Psoas muscle (tissue), 8 donors: Measurements from ENCODE around the gene PLEKHA6. TPM values are rescaled to one million over a fixed set of nuclear protein-coding genes. Genes with fewer than 3 reads are reported as not detected.
A peak's percentile ranks its signal among the peaks of the same experiment; 100 is the strongest.

ENCODE experiments used
- ATAC-seq, 4 donors: fragments of 200-7000 bp; cut with Tn5 transposase; one replicate each; pipeline ENCODE4 v1.9.1; 2020; ENCODE audit warnings: moderate library complexity in 3 of 4, mild to moderate bottlenecking in 2 of 4
- DNase-seq, 2 donors: peaks; one replicate each; pipeline ENCODE4 v3.0.0-alpha.2; 2020
- H3K27ac ChIP-seq: fragments of 200-600 bp; one replicate; pipeline ENCODE4 v1.8.0; 2022
- H3K27me3 ChIP-seq, 3 donors: fragments of 200-600 bp in 1 of 3; one replicate each; pipeline versions ENCODE4 v1.6.1 to v1.8.0; 2013 to 2022; ENCODE audit warnings: low read length in 2 of 3, mild to moderate bottlenecking in 2 of 3, moderate library complexity in 1 of 3; ENCODE audit not compliant: insufficient read depth in 3 of 3
- H3K36me3 ChIP-seq, 2 donors: fragments of 200-600 bp in 1 of 2; one replicate each; pipeline versions ENCODE4 v1.6.1 to v1.8.0; 2013 to 2022; ENCODE audit warnings: low read depth in 1 of 2, mild to moderate bottlenecking in 1 of 2, moderate library complexity in 1 of 2; ENCODE audit not compliant: insufficient read depth in 1 of 2
- H3K4me1 ChIP-seq: fragments of 200-600 bp; one replicate; pipeline ENCODE4 v1.8.0; 2022
- H3K4me3 ChIP-seq: fragments of 200-600 bp; one replicate; pipeline ENCODE4 v1.8.0; 2022; ENCODE audit warnings: mild to moderate bottlenecking
- H3K9me3 ChIP-seq: fragments of 200-600 bp; one replicate; pipeline ENCODE4 v1.8.0; 2022
- WGBS, 3 donors: extraction: QIAGEN DNeasy Blood & Tissue Kit; methylation state at CpG; one replicate each; pipeline versions ENCODE4 v1.1.6 to v1.1.7; 2013; 5-methylcytosine and 5-hydroxymethylcytosine counted together
- intact Hi-C, 2 donors: fragments of 100-400 bp; cut with DNase I; formaldehyde crosslinking; loops; one replicate each; pipeline versions ENCODE4 v1.11.0 to v1.14.2; 2022
- polyA plus RNA-seq, 3 donors: library from polyadenylated mRNA; stranded (reverse); fragments of 200-250 nt; gene quantifications; one replicate each; pipeline ENCODE4 v1.2.3, GENCODE V29; 2013
- total RNA-seq, 4 donors: library from RNA; stranded (reverse); fragmentation: NEBNext Ultra II Directional in 2 of 4; extraction: Animal tissue kit (Norgen Biotek cat#: 25700) in 2 of 4; gene quantifications; one replicate each; pipeline versions ENCODE4 v1.2.1 to v1.2.4, GENCODE V29; 2021 to 2023
- TF ChIP-seq, protein P1 (sequence below): fragments of 200-600 bp; IDR thresholded peaks from one replicate; pipeline ENCODE4 v1.8.0; 2022; ENCODE audit warnings: antibody characterized with exemption
- donor health status: healthy with polysubstance abuse.
- donor health status: DM: no; HTN: no; CAD: no; lungs with moderate emphysema.
- donor health status: Bipolar disorder and iron deficiency.
- donor health status: healthy.
- donor health status: DM: yes; HTN: yes; CAD: no.
- donor health status: DM: no; HTN: no; CAD: no.
- donor health status: DM: no; HTN: no; CAD: no.
- donor health status: DM: yes; HTN: yes; CAD: no.

Gene PLEKHA6
- total and polyA plus RNA-seq, 7 donors: 0.92 to 7.1 (median 1.7) TPM

GRCh38 chr1:204350857-204351573 lies 8.7 kb downstream of the PLEKHA6 start:
- H3K9me3 ChIP-seq: no peaks in the 10 kb centered on the region
- no peak overlapping the region for H3K27ac ChIP-seq
- H3K4me3 ChIP-seq: no peak overlapping the region
- ATAC-seq (peak in 1 of 4 donors; percentile 38), DNase-seq (peak; percentile 72 to 81)
- TF ChIP-seq, protein P1, sequence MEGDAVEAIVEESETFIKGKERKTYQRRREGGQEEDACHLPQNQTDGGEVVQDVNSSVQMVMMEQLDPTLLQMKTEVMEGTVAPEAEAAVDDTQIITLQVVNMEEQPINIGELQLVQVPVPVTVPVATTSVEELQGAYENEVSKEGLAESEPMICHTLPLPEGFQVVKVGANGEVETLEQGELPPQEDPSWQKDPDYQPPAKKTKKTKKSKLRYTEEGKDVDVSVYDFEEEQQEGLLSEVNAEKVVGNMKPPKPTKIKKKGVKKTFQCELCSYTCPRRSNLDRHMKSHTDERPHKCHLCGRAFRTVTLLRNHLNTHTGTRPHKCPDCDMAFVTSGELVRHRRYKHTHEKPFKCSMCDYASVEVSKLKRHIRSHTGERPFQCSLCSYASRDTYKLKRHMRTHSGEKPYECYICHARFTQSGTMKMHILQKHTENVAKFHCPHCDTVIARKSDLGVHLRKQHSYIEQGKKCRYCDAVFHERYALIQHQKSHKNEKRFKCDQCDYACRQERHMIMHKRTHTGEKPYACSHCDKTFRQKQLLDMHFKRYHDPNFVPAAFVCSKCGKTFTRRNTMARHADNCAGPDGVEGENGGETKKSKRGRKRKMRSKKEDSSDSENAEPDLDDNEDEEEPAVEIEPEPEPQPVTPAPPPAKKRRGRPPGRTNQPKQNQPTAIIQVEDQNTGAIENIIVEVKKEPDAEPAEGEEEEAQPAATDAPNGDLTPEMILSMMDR: no peak
- H3K36me3 ChIP-seq: no peaks in the 10 kb centered on the region
- no peaks in the 10 kb centered on the region for H3K4me1 ChIP-seq
- H3K27me3 ChIP-seq: peaks cover 0 to 3% (median 0%) of the 10 kb centered on the region in 3 donors
- 32 to 34% (median 33%) methylated on average over 20 of the region's 20 CpGs for WGBS, 3 donors
- intact Hi-C loops: no loop called here

- DNase-seq (no peak), ATAC-seq (no peak)
- H3K4me3 ChIP-seq: no peak overlapping the region
- TF ChIP-seq, protein P1: no peak
- WGBS, 3 donors: 56 to 67% (median 56%) methylated on average over 6 of the region's 6 CpGs
- H3K36me3 ChIP-seq: no peaks in the 10 kb centered on the region
- H3K4me1 ChIP-seq: no peaks in the 10 kb centered on the region
- H3K27me3 ChIP-seq: peaks cover 0 to 3% (median 0%) of the 10 kb centered on the region in 3 donors
- intact Hi-C loops: no loop called here
- no peak overlapping the region for H3K27ac ChIP-seq
- no peaks in the 10 kb centered on the region for H3K9me3 ChIP-seq
These were observed 9.4 kb downstream of the PLEKHA6 start for GRCh38 chr1:204350312-204350711.

DNA sequence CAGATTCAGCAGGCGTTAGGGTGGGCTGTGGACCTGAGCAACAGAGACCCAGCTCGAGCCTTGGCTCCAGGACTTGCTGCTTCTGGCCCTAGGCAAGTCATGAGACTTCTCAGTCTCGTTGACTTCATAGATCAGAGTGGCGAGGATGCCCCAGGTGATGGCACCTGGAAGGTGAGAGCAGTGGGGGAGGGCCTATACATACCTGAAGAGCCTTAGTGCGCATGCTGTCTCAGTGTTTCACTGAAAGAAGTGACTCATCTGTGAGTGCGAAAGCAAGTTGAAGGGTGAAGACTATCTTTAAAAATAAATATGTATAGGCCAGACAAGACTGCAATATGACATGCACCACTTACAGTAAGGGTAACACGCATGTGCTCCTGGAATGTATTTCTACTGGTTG lies 10.1 kb downstream of the PLEKHA6 start:
- WGBS, 3 donors: 81 to 92% (median 89%) methylated on average over 7 of the region's 7 CpGs
- DNase-seq: no peak
- H3K9me3 ChIP-seq: no peaks in the 10 kb centered on the region
- H3K36me3 ChIP-seq: no peaks in the 10 kb centered on the region
- TF ChIP-seq, protein P1: no peak
- H3K27ac ChIP-seq: no peak overlapping the region
- ATAC-seq: no peak
- H3K27me3 ChIP-seq: peaks cover 0 to 3% (median 0%) of the 10 kb centered on the region in 3 donors
- no peaks in the 10 kb centered on the region for H3K4me1 ChIP-seq
- H3K4me3 ChIP-seq: no peak overlapping the region
- intact Hi-C loops: no loop called here

DNA sequence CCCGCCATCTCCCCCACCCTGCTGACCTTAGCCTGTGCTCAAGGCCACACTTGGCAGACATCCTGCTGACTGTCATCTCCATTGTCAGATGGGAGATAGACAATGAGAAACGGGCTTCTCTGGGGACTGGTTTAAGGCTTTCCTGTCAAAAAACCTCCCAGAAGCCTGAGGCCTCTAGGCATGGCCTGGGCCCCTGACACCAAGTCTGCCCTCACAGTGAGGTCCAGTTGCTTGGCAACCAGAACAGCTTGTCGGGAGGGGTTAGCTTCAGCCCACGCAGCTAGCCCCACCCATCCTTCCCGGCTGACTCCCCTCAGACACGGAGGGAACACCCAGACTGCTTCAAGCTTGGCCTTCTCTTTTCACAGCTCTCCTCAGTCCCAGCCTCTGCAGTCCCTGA lies 11.0 kb downstream of the PLEKHA6 start:
- Histone ChIP-seq H3K27me3 (peaks cover 0 to 3% (median 0%) of the 10 kb centered on the region in 3 donors), H3K4me1 (no peaks in the 10 kb centered on the region), H3K4me3 (no peak overlapping the region), H3K36me3 (no peaks in the 10 kb centered on the region), H3K9me3 (no peaks in the 10 kb centered on the region), H3K27ac (no peak overlapping the region)
- intact Hi-C loops: no loop called here
- 34 to 52% (median 36%) methylated on average over 6 of the region's 6 CpGs for WGBS, 3 donors
- ATAC-seq (peak; percentile 40 to 74 (median 62)), DNase-seq (peak; percentile 69 to 81)
- TF ChIP-seq, protein P1: no peak

- 73 to 86% (median 86%) methylated on average over 6 of the region's 6 CpGs for WGBS, 3 donors
- intact Hi-C loops: no loop called here
- TF ChIP-seq, protein P1: no peak
- Histone ChIP-seq H3K27me3 (peaks cover 0 to 3% (median 0%) of the 10 kb centered on the region in 3 donors), H3K4me1 (no peaks in the 10 kb centered on the region), H3K4me3 (no peak overlapping the region), H3K9me3 (no peaks in the 10 kb centered on the region), H3K27ac (no peak overlapping the region), H3K36me3 (no peaks in the 10 kb centered on the region)
- DNase-seq: no peak
- ATAC-seq: no peak
These were observed 11.5 kb downstream of the PLEKHA6 start for GRCh38 chr1:204348242-204348641.
